ENCODE data around the gene XRN2.

XRN2 gene, protein sequence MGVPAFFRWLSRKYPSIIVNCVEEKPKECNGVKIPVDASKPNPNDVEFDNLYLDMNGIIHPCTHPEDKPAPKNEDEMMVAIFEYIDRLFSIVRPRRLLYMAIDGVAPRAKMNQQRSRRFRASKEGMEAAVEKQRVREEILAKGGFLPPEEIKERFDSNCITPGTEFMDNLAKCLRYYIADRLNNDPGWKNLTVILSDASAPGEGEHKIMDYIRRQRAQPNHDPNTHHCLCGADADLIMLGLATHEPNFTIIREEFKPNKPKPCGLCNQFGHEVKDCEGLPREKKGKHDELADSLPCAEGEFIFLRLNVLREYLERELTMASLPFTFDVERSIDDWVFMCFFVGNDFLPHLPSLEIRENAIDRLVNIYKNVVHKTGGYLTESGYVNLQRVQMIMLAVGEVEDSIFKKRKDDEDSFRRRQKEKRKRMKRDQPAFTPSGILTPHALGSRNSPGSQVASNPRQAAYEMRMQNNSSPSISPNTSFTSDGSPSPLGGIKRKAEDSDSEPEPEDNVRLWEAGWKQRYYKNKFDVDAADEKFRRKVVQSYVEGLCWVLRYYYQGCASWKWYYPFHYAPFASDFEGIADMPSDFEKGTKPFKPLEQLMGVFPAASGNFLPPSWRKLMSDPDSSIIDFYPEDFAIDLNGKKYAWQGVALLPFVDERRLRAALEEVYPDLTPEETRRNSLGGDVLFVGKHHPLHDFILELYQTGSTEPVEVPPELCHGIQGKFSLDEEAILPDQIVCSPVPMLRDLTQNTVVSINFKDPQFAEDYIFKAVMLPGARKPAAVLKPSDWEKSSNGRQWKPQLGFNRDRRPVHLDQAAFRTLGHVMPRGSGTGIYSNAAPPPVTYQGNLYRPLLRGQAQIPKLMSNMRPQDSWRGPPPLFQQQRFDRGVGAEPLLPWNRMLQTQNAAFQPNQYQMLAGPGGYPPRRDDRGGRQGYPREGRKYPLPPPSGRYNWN
- total RNA-seq = 133 to 298 (median 175) reads per million in 3 experiments

DNA sequence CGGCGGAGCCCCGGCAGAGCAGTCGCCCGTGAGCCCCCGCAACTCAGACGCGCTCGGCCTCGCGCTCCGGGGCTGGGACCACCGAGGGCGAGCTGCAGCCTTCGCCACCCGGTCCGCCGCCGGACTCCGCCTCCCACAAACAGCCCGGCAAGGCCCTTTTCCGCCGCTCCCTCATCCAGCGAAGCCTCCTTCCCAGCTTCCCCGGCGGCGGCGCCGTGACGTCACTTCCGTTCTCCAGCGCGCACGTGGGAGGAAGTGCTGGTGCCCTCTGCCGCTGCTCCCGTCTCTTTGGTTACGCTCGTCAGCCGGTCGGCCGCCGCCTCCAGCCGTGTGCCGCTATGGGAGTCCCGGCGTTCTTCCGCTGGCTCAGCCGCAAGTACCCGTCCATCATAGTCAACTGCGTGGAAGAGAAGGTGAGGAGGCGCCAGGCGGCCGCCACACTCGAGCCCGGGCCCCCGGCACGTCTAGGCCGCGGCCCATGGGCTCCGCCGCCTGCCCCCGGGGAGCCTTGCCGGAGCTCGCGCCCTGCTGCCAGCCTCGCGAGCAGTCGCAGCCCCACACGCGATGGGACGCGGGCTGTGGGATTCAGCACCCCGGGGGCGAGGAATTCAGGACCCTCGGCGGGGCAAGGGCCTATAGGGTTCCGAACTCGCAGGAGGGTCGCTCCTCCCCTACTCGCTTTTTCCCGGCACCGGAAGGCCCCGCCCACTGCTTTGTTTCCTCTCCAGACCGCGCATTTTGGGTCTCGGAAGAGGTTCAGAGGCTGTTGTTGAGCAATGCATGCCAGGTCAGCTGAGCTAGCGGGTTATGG, at the start of gene XRN2:
Gene XRN2, plus strand, starts transcription at position 271 of the 811 bp plus-strand sequence. Its CDS starts 68 bp downstream, at position 339.
- peak; percentile 92 for DNase-seq

DNA sequence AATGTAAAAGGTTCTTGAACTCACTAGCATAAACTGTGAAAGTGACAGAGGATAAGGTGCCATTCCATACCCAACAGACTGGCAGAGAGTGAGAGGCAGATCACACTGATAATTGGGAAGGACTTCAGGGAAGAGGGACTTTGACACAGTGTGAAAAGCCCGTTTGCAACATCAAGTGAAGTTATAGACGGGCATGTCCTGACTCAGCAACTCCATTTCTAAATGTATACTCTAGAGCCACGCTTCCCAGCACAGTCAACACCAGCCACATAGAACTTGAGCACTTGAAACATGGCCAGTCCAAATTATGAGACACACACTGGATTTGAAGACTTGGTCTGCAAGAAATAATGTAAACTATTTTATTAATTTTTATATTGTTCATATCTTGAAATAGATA, 45.9 kb upstream of the XRN2 start:
- DNase-seq = no peak

DNA sequence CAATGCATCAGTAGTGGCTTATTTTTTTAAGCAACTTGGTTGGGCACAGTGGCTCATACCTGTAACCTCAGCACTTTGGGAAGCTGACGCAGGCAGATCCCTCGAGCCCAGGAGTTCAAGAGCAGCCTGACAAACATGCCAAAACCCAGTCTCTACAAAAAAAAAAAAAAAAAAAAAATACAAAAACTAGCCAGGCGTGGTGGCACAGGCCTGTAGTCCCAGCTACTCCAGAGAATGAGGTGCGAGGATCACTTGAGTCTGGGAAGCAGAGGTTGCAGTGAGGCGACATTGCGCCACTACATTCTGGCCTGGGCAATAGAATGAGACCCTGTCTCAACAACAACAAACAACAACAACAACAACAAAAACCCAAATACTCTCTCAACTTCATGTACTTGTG, 44.7 kb upstream of the XRN2 start:
- DNase-seq = no peak

DNA sequence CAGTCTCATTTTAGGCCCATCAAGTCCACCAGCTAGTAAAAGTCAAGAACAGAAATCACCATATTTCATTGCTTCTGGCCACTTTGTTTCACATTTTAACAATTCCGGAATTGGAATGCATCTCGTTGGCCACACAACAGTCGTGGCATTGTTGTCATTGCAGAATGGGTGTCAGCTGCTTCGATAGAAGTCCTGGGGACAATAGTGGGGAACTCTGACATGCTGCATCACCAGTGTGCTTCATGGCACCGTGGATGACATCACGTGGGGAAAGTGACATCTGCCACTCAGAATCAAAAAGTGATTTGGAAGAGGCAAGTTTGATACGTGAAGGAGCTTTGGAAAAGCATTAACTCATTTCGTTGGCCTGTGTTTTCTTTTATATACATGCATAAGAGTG, 43.8 kb upstream of the XRN2 start:
- no peak for DNase-seq

DNA sequence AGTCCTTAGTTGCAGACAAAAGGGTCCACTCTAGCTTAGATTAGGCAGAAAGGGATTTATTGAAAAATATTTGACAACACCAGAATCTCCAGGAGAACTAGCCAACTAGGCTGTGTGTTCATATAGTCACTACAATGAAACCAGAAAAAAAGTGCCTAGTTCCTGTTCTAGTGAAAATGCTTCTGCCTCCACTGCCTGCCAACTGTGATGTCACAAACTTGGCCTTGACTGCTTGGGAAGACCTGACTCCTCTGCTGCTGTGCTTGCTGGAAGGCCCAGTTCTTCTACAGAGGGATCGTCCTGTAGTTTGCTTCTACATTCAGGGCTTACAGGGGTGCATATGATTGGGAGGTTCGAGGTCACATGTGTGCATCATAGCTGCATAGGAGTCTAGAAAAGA, 40.3 kb upstream of the XRN2 start:
- no peak for DNase-seq

DNA sequence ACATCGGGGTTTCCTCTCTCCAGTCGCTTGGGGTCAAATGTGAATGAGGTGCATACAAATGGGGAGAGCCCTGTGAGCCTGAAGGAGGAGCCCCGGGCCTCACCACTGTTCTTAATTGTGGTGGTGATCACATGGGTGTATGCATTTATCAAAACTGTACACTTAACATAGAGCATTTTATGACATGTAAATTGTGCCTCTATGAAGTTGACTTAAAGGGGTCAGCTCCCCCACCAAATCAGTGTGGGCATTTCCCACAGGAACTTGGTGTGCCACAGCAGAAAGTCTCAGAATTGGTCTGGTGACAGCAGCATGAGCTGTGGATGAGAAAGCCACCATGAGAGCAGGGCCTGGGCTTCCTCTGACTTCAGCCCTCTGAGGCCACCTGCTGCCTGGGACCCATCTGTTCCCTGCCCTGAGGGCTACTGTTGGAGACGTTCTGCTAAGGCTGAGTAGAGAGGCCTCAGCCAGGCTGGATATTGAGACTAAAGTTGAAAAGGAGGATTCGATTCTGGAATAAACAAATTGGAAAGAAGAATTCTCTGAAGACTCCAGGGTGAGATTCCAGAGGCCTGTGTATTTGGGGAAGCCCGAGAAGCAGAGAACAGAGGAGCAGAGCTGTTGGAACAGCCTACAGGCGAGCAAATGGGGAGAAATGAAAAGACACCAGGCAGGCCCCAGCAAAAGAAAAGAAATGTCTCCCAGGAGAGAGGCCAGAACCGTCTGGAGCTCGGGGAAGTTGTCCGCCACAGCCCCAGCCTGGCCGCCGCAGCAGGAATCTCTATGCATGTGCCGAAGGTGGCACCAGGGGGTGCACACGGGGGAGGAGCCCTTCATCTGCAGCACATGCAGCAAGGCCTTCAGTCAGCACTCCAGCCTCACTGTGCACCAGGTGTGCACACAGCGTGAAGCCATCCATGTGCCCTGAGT, 37.6 kb upstream of the XRN2 start:
- DNase-seq = no peak

DNA sequence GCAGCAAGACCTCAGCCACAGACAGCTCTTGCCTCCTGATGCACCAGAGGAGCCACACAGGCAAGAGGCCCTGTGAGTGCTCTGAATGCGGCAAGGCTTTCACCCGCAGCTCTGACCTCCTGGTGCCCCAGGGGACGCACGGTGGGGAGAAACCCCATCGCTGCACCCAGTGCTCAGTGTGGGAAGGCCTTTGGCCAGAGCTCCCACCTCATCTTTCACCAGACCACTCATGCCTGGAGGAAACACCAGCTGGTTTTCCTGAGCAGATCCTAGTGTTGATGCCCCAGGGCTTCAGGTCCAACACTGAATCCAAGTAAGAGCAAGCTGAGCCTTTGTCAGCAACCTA, 37.0 kb upstream of the XRN2 start:
- no peak for DNase-seq

DNA sequence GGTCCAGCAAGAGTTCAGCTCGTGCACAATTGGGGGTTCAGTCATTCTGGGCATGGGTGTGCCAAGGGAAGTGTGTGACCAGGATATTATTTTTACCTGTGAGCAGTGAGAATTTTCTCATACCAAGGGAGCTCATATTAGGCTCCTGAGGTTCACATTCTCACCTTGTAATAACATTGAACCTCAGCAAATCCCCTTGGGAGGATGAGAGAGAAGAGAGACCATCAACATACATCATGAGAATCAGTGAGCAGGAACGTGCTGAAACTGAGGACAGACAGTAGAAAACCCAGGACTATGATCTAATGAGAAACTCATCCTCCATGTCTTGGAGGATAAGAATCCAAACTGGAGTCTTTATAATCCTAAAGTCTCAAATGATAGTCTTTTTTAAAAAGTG, 33.4 kb upstream of the XRN2 start:
- no peak for DNase-seq

DNA sequence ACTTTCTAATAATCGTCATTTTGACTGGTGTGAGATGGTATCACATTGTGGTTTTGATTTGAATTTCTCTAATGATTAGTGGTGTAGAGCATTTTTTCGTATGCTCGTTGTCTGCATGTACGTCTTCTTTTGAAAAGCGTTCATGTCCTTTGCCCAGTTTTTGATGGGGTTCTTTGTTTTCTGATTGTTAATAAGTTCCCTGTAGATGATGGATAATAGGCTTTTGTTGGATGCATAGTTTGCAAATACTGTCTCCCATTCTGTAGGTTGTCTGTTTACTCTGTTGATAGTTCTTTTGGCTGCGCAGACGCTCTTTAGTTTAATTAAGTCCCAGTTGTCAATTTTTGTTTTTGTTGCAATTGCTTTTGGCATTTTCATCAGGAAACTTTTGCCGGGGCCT, 32.3 kb upstream of the XRN2 start:
- no peak for DNase-seq

DNA sequence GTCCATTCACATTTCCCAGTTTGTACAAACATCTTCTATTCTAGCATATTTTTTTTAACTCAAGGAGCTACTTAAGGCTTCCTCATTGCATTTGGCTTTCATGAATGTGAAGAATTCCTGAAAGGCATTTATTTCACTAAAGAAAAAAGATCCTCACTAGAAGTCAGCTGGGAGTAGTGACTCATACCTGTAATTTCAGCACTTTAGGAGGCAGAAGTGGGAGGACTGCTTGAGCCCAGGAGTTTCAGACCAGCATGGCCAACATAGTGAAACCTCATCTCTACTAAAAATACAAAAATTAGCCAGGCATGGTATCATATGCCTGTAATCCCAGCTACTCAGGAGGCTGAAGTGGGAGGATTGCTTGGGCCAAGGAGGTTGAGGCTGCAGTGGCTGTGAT, 30.9 kb upstream of the XRN2 start:
- no peak for DNase-seq

DNA sequence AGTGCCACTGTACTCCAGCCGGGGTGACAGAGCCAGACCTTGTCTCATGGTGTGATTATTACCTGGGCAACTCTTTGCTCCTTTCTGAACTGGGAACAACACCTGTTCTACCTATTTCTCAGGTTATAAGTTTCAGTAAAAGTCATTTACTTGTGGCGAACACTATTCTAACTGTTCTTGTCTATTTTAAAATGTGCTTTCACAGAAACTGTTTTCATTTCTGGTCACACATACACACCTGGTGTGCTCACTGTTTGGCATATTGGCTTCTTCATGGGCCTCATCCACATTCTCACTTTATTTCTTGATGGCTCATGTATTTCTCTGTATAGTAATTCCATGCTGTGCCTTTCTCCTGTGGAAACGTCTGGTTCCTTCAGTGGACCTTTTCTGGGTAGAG, 30.5 kb upstream of the XRN2 start:
- DNase-seq = no peak

DNA sequence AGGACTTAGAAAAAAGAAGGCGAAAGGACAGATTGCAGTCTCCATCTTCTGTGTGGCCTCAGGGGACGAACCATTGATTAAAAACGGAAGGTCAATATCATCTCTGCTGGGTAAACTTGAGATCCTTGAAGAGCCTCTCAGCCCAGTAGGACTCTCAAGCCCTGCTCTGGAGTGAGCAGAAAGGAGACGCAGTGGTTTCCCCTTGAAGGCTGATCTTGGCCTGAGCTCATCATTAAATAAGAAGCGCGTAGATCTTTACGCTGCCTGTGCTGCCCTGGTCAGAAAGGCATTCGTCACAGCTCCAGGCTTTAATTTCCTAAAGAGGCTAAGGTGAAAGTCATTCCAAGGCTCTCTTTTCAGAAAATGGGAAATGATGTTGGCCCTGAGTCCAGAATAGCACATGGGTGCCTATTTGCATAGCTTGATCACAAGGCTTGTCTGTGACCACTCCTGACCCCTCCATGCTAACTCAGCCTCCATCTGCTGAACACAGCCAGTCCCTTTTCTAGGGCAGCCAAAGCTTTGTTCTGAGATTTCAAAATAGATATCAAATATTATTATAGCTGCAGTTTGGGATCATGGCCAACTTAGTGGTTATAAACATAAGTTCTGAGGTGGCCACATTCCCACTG, 29.3 kb upstream of the XRN2 start:
- DNase-seq = no peak

DNA sequence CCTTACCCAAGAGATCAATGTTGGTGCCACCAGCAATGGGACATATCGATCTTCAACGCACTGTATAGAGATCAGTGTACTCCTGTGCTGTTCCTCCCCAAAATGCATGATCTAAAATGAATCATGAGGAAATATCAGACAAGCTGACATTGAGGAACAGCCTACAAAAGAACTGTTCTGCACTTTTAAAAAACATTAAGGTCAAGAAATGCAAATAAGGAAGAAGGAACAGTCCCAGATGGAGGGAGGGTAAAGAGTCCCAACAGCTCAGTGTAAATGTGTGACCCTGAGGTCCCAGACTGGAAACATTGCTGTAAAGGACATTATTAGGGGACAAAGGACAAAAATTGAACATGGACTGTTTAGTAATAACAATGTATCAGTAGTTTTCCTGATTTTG, 24.3 kb upstream of the XRN2 start:
- DNase-seq = no peak

DNA sequence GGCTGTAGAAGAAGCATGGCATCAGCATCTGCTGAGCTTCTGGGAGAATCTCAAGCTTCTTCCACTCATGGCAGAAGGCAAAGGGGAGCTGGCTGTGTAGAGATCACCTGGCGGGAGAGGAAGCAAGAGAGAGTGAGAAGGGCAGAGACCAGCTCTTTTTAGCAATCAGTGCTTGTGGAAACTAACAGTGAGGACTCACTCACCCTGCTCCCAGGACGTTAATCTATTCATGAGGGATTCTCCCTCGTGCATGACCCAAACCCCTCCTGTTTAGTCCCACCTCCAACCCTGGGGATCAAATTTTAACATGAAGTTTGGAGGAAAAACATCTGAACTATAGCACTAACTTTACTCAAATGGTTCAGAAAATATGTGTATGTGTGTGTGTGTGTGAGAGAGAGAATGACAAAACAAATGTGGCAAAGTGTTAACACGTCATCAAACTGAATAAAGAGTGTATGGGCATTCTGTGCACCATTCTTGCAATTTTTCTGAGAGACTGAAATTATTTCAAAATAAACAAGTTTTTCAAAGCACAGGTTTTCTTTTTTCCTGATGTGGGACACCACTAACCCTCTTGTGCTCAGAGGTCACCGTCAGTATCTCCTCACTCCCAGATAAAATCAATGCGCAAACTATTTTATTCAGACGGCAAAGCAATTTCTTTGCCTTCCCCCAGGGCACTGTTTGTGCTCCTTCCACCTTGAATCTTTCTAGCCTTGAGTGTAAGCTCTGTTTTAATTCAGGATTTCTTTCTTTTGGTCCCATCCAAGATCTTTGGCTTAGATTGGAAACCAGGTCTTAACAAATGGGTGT, 23.2 kb upstream of the XRN2 start:
- no peak for DNase-seq

DNA sequence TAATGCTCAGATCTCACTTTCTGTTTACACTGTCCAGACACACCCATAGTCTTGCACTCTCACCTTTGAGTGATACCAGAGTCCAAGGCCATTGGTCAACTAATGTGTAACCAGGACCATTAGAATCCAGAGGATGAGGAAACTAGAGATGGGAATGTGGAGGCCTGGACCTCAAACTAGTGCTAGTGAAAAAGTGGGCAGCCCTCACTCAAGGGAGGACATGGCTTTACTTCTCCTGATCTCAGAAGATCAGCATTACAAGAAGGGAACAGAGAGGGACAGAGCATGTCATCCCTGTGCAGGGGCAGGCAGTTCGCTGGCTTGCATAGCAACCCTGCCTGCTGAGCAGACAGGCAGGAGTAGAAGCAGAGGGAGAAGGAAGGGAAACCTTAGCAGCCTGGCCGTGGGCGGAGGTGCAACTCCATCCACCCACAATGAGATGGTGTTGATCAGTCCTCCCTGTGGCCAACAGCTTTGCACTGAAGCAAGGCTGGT, 22.6 kb upstream of the XRN2 start:
- DNase-seq = no peak

DNA sequence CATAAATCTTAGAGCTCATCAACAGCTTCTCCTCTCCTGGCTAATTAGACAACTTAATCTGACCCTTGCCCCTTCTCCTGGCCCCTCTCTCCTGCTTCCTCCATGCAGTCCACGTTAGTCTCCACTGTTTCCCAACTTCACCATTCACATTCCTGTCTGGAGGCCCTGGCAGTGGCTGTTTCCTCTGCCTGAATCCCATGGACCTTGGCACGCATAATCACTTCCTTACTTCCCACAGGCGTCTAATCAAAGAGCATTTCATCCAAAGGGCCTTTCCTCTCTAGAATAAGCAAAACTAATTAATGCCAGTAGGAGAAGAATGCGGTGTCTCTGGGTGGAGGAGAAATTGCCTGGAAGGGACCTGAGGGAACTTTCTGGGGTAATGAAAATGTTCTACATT, 16.4 kb upstream of the XRN2 start:
- DNase-seq = no peak

DNA sequence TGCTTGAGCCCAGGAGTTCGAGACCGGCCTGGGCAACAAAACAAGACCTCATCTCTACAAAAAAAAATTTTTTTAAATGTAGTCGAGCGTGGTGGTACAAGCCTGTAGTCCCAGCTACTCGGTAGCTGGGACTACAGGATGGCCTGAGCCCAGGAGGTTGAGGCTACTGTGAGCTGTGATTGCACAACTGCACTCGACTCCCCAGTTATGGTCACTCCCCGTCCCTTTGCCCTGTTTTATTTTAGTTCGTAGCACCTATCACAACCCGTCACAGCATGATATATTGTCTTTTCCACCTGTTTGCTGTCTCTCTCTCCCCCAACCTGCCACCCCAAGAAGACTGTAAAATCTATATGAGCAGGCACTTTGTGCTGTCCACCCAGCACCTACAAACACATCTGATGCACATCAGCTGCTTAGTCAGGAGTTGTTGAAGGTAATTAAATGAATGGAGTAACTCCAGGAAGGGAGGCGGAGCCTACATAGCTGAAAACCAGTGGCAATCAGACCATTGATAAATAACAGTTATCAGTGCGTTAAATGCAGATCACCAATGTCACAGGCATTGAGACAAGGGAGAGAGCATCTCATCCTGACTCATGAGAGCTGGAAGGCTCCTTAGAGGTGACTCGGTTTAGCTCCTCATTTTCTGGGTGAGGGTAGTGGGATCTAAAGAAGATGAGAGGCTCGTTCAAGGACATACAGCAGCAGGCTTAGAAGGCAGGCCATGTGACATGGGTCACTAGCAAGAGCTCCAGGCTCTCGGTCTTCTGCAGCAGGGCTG, 14.4 kb upstream of the XRN2 start:
- DNase-seq = no peak

DNA sequence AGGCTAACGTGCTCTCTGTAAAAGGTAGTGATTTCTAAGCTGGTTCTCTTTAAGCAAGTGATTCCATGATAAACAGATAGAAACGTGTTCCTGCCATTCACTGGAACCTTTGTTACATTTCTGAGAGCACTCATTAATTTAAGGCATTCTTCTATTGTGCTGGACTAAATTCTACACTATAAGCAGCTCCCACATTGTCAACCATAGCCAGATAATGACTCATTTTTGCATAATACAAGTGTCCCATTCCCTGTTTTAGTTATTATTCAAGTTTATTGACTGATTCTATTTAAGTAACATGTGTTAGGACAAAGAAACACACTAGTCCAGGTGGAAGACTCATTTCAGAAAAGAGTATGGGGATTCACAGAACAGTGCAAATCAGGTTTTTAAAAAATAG, 13.5 kb upstream of the XRN2 start:
- DNase-seq = no peak

DNA sequence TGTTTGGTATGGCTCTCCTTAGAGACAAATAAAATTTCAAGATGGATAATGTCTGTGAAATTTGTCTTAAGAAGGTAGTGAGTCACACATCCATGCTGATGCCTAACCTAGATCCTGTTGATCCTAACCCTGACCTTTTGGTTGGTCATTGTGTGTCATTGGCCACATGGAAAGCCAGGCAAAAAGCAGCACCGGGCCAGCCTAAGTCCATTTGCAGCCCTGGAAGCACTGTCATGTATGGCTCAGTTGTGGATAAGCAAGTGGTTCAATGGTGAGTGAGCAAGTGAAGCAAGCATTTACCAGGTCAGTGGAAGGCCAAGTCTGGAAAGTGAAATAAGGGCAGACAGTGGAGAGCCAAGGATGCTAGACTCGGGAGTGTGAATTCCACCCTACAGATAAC, 12.1 kb upstream of the XRN2 start:
- DNase-seq = no peak

DNA sequence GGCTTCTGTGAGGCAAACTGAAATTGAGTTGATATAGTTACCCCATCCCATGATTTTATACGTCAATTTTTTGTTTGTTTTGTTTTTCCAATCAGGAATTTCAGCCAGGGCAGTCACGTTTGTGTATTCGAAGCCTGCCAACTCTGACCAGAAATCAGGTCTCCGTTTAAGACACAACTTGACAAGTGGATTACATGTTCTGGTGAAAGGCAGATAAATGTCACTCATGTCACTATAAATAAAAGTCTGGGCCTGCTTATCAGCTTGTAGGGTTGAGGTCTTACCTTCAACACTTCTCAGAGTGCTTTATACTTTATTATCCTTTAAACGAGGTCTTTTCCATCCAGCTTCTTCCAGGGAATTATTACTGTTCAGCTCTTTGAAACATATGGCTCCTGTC, 8.4 kb upstream of the XRN2 start:
- DNase-seq = no peak

Measured in central memory CD4-positive, alpha-beta T cell (primary cell).